Myocyte (in vitro differentiated cells): ENCODE results near the gene SLC39A9. TPM values are rescaled to one million over a fixed set of nuclear protein-coding genes. Genes with fewer than 3 reads are reported as not detected.

Experiments
- DNase-seq: peaks from one replicate; pipeline ENCODE4 v3.0.0-alpha.2; 2012; ENCODE audit warnings: low read depth
- total RNA-seq: library from RNA; depleted of rRNA; stranded (reverse); fragments of >200 nt; gene quantifications from 2 replicates; pipeline ENCODE4 v1.2.3, GENCODE V29; 2014

Gene SLC39A9
- total RNA-seq, 1 donor from 2014 or later: 60.2 TPM

- no peak for DNase-seq
Measured at GRCh38 chr14:69499436-69499835, 100.9 kb downstream of the SLC39A9 start.

- no peak for DNase-seq
Measured at GRCh38 chr14:69500096-69500495, 101.6 kb downstream of the SLC39A9 start.

GRCh38 chr14:69500736-69501135 lies 102.2 kb downstream of the SLC39A9 start:
- no peak for DNase-seq

GRCh38 chr14:69501423-69501838 lies 102.9 kb downstream of the SLC39A9 start:
- DNase-seq: peak; percentile 68

- no peak for DNase-seq
Measured at GRCh38 chr14:69504775-69505174, 106.3 kb downstream of the SLC39A9 start.

- DNase-seq: no peak
Measured at GRCh38 chr14:69505338-69506240, 107.1 kb downstream of the SLC39A9 start.

GRCh38 chr14:69506241-69506595 lies 107.7 kb downstream of the SLC39A9 start:
- no peak for DNase-seq

Other genes starting within 250 kb of the SLC39A9 start
- gene DCAF5, start 245.6 kb upstream of the SLC39A9 start, total RNA-seq: 41.6 and 41.8 TPM in 2 replicates
- gene EXD2, start 207.2 kb upstream of the SLC39A9 start, total RNA-seq: 13.6 and 20.6 TPM in 2 replicates
- gene GALNT16, start 138.5 kb upstream of the SLC39A9 start, total RNA-seq: 2.9 and 4.5 TPM in 2 replicates
- 70.3 and 71.8 TPM in 2 replicates for gene ERH, start 393 bp upstream of the SLC39A9 start, total RNA-seq
- 1.1 and 2.3 TPM in 2 replicates for gene PLEKHD1, start 86.0 kb downstream of the SLC39A9 start, total RNA-seq
- not detected in 2 replicates for gene CCDC177, start 176.2 kb downstream of the SLC39A9 start, total RNA-seq
- 13.4 and 14.6 TPM in 2 replicates for gene SUSD6, start 212.9 kb downstream of the SLC39A9 start, total RNA-seq